GM12872 (cell line): ENCODE measurements around the gene TPD52L1.

Experiments
- TF ChIP-seq, protein P1 (sequence below): IDR thresholded peaks from 3 replicates; pipeline ENCODE4 v1.5.1; 2011; ENCODE audit warnings: low read depth, mild to moderate bottlenecking, low read length, moderate library complexity; ENCODE audit not compliant: insufficient read depth

The TPD52L1 gene

DNA sequence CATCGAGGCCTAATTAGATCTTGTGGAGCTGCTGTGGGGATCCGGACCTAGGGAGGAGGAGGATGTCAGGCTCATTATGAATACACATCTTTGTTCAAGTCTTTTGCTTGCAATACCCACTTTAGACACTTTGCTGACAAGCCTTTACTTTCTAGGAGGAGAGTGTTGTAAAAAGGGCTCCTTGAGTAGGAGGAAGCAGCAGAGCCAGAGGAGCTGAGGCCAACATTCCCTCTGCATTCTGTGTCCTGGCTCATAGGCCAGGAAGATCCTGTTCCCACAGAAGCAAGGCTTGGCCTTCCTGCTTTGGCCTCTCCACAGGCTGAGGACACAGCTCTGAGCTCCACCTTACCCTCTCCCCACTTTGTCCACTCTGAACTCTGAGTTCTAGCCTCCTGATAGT is 67.1 kb downstream of the TPD52L1 start:
- TF ChIP-seq, protein P1, sequence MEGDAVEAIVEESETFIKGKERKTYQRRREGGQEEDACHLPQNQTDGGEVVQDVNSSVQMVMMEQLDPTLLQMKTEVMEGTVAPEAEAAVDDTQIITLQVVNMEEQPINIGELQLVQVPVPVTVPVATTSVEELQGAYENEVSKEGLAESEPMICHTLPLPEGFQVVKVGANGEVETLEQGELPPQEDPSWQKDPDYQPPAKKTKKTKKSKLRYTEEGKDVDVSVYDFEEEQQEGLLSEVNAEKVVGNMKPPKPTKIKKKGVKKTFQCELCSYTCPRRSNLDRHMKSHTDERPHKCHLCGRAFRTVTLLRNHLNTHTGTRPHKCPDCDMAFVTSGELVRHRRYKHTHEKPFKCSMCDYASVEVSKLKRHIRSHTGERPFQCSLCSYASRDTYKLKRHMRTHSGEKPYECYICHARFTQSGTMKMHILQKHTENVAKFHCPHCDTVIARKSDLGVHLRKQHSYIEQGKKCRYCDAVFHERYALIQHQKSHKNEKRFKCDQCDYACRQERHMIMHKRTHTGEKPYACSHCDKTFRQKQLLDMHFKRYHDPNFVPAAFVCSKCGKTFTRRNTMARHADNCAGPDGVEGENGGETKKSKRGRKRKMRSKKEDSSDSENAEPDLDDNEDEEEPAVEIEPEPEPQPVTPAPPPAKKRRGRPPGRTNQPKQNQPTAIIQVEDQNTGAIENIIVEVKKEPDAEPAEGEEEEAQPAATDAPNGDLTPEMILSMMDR: no peak

DNA sequence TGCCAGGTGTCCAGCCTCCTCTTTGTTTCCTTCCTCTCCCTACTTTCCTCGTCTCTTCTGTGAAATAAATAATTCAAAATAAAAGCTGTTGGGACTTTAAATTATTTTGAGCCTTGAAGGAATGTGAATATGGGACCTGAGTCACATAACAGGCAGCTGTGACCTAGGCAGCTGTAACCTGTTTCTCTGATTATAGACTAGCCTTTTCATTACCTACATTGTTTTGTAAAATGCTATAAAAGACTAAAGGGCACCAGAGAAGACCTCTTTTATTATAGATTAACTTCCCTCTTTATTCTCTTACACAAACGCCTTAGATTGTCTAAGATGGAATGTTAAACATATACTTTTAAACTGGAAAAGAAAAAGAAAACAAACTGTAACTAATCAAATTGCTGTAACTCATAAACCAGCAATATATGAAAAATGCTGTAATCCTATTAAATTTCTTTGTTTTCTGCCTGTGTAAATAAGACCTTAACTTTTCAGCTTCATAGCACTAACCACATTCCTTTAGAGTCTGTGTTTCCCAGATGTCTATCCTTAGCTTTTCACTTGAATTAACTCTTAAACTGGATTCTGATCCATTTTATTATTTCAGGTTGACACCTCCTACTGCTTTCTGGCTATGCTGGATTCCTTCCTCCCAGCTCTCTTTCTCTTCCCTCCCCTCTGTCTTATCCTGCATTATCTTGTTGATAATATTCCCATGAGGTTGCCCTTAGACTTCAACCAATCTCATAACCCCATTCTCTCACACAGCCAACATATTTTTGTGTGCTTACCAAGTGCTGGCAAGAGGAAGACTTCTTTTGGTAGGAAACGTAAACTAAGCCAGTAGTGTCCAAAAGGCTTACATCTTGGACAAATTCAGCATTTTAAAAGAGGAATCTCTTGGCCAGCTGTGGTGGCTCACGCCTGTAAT is 69.2 kb downstream of the TPD52L1 start:
- TF ChIP-seq, protein P1: no peak

GRCh38 chr6:125224231-125224861 is 70.8 kb downstream of the TPD52L1 start:
- TF ChIP-seq, protein P1: no peak

DNA sequence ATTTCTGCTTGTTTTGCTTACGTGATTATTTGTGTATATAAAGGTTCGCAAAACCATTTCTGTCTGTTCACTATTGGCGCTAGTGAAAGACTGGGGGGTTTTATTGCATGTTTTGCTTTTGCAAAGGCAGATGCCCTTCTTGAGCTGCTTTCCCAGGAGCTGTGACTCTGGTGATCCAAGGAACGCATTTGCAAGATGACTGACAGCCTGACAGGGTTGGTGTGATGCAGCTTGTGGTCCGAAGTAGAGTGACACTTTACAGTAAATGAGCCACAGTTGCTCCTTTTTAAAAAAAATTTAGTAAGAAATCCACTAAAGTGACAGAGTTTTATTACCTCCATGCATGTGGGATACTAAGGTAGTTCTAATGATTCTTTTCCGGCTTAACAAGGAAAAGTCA is 73.7 kb downstream of the TPD52L1 start:
- TF ChIP-seq, protein P1: no peak

GRCh38 chr6:125228981-125229479 is 75.5 kb downstream of the TPD52L1 start:
- TF ChIP-seq, protein P1: no peak

- TF ChIP-seq, protein P1: no peak
These were observed 77.1 kb downstream of the TPD52L1 start for GRCh38 chr6:125230674-125231073.

- TF ChIP-seq, protein P1: no peak
These were observed 77.6 kb downstream of the TPD52L1 start for GRCh38 chr6:125231133-125231532.
